SKM-1 treated with dmso at 0.1 percent for 144 hours (cell line): Measurements from ENCODE around the gene IGF1.

Experiments used
- DNase-seq: peaks from one replicate; lab custom pipeline; 2025; ENCODE audit not compliant: unreplicated experiment; lab: John Stamatoyannopoulos, UW

IGF1 gene

GRCh38 chr12:102480406-102480805 is at the start of gene IGF1:
Gene IGF1 (minus strand): TSS chr12:102480563. CDS start chr12:102480381, 182 bp downstream.
- DNase-seq = no peak

GRCh38 chr12:102528111-102528510 is 47.7 kb upstream of the IGF1 start:
- DNase-seq = no peak

- no peak for DNase-seq
Measured at GRCh38 chr12:102527171-102527720, 46.9 kb upstream of the IGF1 start.

GRCh38 chr12:102526656-102527055 is 46.3 kb upstream of the IGF1 start:
- DNase-seq = no peak

- DNase-seq = no peak
Measured at GRCh38 chr12:102522768-102523167, 42.4 kb upstream of the IGF1 start.

- no peak for DNase-seq
Measured at GRCh38 chr12:102521662-102522277, 41.4 kb upstream of the IGF1 start.

GRCh38 chr12:102518871-102519270 is 38.5 kb upstream of the IGF1 start:
- DNase-seq = no peak

GRCh38 chr12:102514696-102515095 is 34.3 kb upstream of the IGF1 start:
- no peak for DNase-seq

GRCh38 chr12:102513739-102514138 is 33.4 kb upstream of the IGF1 start:
- no peak for DNase-seq

- DNase-seq = no peak
Measured at GRCh38 chr12:102513272-102513671, 32.9 kb upstream of the IGF1 start.

- DNase-seq = no peak
Measured at GRCh38 chr12:102512523-102512922, 32.2 kb upstream of the IGF1 start.

GRCh38 chr12:102511575-102511974 is 31.2 kb upstream of the IGF1 start:
- DNase-seq = no peak

- no peak for DNase-seq
Measured at GRCh38 chr12:102510463-102510862, 30.1 kb upstream of the IGF1 start.

GRCh38 chr12:102510031-102510430 is 29.7 kb upstream of the IGF1 start:
- no peak for DNase-seq

- DNase-seq = no peak
Measured at GRCh38 chr12:102509123-102509626, 28.8 kb upstream of the IGF1 start.

- no peak for DNase-seq
Measured at GRCh38 chr12:102508052-102508451, 27.7 kb upstream of the IGF1 start.

GRCh38 chr12:102507301-102507700 is 26.9 kb upstream of the IGF1 start:
- DNase-seq = no peak

- no peak for DNase-seq
Measured at GRCh38 chr12:102504871-102505270, 24.5 kb upstream of the IGF1 start.

GRCh38 chr12:102504280-102504679 is 23.9 kb upstream of the IGF1 start:
- peak; percentile 40 for DNase-seq

GRCh38 chr12:102503831-102504230 is 23.5 kb upstream of the IGF1 start:
- no peak for DNase-seq

- peak; percentile 33 for DNase-seq
Measured at GRCh38 chr12:102503056-102503681, 22.8 kb upstream of the IGF1 start.

GRCh38 chr12:102501773-102502172 is 21.4 kb upstream of the IGF1 start:
- no peak for DNase-seq
